Left ventricle myocardium inferior (tissue), 1 donor: Measurements from ENCODE around the gene TMEM150B. TPM values are rescaled to one million over a fixed set of nuclear protein-coding genes. Genes with fewer than 3 reads are reported as not detected.

Experiments
- DNase-seq: peaks from one replicate; pipeline ENCODE4 v3.0.0-alpha.2; 2020
- H3K27ac ChIP-seq: fragments of 200-600 bp; replicated peaks from 2 replicates; pipeline ENCODE4 v1.8.0; 2021
- H3K27me3 ChIP-seq: fragments of 200-600 bp; 2 replicates; pipeline ENCODE4 v1.8.0; 2021; ENCODE audit warnings: low read depth
- H3K36me3 ChIP-seq: fragments of 200-600 bp; 2 replicates; pipeline ENCODE4 v1.8.0; 2021
- H3K4me1 ChIP-seq: fragments of 200-600 bp; 2 replicates; pipeline ENCODE4 v1.8.0; 2021
- H3K4me3 ChIP-seq: fragments of 200-600 bp; 2 replicates; pipeline ENCODE4 v1.8.0; 2021; ENCODE audit warnings: mild to moderate bottlenecking, moderate library complexity
- H3K9me3 ChIP-seq: fragments of 200-600 bp; replicated peaks from 2 replicates; pipeline ENCODE4 v1.8.0; 2021
- intact Hi-C: fragments of 100-400 bp; cut with micrococcal nuclease; formaldehyde crosslinking; loops from one replicate; pipeline ENCODE4 v1.11.0; 2022
- total RNA-seq: library from RNA; stranded (reverse); fragmentation: NEBNext Ultra II Directional; extraction: Animal tissue kit (Norgen Biotek cat#: 25700); gene quantifications from one replicate; pipeline ENCODE4 v1.2.1, GENCODE V29; 2021
- TF ChIP-seq, protein P1 (sequence below): fragments of 200-600 bp; IDR thresholded peaks from 2 replicates; pipeline ENCODE4 v1.8.0; 2021; ENCODE audit warnings: antibody characterized with exemption, mild to moderate bottlenecking, borderline replicate concordance
- donor health status: DM: no; HTN: yes; CAD: no; lungs with severe emphysema.

TMEM150B gene
- total RNA-seq, 1 donor from 2014 or later, result 2.0 TPM

DNA sequence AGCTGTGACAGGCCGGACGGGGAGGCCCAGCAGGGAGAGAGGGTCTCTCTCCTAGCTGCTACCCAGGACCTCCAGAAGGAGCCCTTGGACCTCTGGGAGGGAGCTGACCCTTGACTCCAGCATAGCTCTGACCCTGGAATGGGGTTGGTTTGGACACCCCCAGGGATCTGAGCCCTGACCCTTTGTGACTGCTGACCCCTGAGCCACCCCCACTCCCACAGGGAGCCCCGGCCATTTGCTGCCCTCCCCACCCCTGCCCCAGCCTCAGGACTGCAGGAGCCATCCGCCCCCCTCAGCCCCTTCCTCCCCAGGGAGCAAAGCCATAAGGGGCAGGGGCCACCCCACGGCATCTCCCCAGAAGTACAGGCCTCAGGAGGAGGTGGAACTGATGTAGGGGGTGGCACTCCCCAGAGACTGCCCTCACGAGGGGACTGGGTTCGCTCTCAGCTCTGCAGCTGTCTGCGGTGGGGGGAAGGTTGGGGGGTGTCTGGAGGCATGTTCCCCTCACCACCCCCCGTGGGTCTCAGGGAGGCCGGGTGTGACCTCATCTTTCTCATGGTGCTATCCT, 22.4 kb upstream of the TMEM150B start:
- no peak for DNase-seq
- Histone ChIP-seq H3K27ac (no peak overlapping the region), H3K27me3 (peaks cover 28% of the 10 kb centered on the region), H3K4me1 (no peaks in the 10 kb centered on the region), H3K36me3 (peaks cover 23% of the 10 kb centered on the region), H3K4me3 (no peak overlapping the region), H3K9me3 (no peaks in the 10 kb centered on the region)
- intact Hi-C loops, result no loop called here
- TF ChIP-seq, protein P1, sequence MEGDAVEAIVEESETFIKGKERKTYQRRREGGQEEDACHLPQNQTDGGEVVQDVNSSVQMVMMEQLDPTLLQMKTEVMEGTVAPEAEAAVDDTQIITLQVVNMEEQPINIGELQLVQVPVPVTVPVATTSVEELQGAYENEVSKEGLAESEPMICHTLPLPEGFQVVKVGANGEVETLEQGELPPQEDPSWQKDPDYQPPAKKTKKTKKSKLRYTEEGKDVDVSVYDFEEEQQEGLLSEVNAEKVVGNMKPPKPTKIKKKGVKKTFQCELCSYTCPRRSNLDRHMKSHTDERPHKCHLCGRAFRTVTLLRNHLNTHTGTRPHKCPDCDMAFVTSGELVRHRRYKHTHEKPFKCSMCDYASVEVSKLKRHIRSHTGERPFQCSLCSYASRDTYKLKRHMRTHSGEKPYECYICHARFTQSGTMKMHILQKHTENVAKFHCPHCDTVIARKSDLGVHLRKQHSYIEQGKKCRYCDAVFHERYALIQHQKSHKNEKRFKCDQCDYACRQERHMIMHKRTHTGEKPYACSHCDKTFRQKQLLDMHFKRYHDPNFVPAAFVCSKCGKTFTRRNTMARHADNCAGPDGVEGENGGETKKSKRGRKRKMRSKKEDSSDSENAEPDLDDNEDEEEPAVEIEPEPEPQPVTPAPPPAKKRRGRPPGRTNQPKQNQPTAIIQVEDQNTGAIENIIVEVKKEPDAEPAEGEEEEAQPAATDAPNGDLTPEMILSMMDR, result no peak

DNA sequence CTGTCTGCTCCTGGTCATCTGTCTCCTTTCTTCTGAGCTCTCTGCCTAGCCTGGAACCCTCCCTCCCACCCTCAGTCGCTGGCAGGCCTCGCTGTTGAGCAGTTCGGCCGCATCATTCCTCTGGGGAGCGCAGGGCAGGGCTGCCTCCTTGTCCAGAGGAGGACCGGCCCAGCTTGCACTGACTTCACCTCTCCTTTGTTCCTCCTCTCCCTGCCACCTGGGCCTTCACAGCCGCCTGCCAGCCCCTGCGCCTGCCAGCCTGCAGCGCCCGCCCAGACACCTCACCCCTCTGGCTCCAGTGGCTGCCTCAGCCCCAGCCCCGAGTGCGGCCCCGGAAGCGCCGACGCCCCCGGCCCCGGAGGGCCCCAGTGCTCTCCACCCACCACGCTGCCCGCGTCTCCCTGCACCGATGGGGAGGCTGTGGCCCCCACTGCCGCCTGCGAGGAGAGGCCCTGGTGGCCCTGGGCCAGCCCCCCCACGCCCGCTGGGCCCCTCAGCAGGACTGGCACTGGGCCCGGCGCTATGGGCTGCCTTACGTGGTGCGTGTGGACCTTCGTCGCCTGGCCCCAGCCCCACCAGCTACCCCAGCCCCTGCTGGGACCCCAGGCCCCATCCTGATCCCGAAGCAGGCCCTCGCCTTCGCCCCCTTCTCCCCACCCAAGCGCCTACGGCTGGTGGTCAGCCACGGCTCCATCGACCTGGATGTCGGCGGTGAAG, 21.7 kb upstream of the TMEM150B start:
- H3K9me3 ChIP-seq, result no peaks in the 10 kb centered on the region
- no peak overlapping the region for H3K4me3 ChIP-seq
- DNase-seq, result no peak
- TF ChIP-seq, protein P1, result no peak
- H3K27me3 ChIP-seq, result peaks cover 22% of the 10 kb centered on the region
- H3K4me1 ChIP-seq, result peaks cover under 1% of the 10 kb centered on the region
- intact Hi-C loops, result no loop called here
- H3K27ac ChIP-seq, result no peak overlapping the region
- peaks cover 29% of the 10 kb centered on the region for H3K36me3 ChIP-seq

DNA sequence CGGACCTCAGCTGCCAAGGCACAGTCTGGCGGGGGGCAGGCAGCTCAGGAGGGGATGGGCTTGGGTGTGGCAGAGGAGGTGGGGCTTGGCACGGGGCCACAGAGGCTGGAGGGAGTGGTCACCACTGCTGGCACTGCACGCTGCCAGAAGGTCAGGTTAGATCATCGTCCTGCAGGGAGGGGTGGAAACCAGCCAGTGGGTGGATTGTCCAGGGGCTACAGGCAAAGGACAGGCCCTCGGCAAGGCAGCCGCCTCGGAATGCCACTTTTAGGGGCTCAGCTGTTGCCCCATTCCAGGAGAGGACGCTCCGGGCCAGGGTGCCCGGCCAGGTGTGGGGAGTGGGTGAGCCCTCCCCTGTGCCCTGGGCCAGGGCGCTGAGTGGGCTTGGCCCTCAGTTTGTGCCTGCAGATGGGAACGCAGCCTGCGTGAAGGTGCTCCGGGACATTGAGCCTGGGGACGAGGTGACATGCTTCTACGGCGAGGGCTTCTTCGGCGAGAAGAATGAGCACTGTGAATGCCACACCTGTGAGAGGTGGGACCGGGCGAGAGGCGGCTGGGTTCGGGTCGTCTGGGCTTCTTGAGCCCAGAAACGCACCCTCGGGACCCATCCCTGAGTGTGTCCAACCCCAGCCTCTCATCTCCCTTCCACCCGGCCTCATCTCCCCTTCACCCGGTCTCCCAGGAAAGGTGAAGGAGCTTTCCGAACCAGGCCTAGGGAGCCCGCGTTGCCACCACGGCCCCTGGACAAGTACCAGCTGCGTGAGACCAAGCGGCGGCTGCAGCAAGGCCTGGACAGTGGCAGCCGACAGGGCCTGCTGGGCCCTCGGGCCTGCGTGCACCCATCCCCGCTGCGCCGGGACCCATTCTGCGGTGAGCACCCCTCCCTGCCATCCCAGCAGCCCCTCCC, 20.9 kb upstream of the TMEM150B start:
- peaks cover 30% of the 10 kb centered on the region for H3K36me3 ChIP-seq
- peaks cover 14% of the 10 kb centered on the region for H3K27me3 ChIP-seq
- peak; percentile 45 for DNase-seq
- TF ChIP-seq, protein P1, result no peak
- intact Hi-C loops, result no loop called here
- no peak overlapping the region for H3K4me3 ChIP-seq
- H3K4me1 ChIP-seq, result peaks cover 8% of the 10 kb centered on the region
- no peaks in the 10 kb centered on the region for H3K9me3 ChIP-seq
- H3K27ac ChIP-seq, result no peak overlapping the region

DNA sequence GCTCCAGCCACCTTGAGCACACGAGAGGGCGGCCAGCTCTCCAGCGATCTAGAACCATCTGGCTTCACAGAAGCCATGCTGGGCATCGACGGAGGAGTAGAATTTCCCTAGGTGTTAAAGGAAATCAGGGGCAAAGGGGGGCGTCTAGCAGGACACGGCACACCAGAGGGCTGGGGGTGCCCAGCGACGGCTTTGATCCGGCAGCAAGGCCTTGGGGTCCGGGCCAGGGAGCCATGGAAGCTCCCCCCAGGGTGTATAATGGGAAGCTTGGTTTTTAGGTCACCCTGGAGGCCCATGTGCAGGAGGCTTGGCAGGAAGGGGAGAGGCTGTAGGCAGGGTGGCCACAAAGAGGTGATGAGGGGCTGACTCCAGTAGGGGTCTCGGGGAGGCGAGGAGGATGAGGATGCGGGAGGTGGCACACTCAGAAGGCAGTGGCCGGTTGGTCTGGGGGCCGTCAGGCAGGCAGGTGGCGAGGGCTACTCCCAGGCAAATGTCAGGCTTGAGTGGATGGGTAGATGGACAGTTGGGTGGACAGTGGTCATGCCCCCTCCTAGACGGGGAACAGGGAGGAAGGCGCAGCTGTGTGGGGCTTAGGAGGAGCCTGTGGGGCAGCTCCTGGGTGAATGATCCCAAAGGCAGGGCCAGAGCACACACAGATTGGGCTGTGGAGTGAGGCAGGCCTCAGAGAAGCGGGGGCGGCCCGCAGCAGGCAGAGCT, 20.1 kb upstream of the TMEM150B start:
- no peak overlapping the region for H3K27ac ChIP-seq
- no peak for DNase-seq
- no peaks in the 10 kb centered on the region for H3K9me3 ChIP-seq
- H3K4me3 ChIP-seq, result no peak overlapping the region
- H3K4me1 ChIP-seq, result peaks cover 16% of the 10 kb centered on the region
- H3K36me3 ChIP-seq, result peaks cover 30% of the 10 kb centered on the region
- intact Hi-C loops, result no loop called here
- TF ChIP-seq, protein P1, result no peak
- H3K27me3 ChIP-seq, result peaks cover 5% of the 10 kb centered on the region

DNA sequence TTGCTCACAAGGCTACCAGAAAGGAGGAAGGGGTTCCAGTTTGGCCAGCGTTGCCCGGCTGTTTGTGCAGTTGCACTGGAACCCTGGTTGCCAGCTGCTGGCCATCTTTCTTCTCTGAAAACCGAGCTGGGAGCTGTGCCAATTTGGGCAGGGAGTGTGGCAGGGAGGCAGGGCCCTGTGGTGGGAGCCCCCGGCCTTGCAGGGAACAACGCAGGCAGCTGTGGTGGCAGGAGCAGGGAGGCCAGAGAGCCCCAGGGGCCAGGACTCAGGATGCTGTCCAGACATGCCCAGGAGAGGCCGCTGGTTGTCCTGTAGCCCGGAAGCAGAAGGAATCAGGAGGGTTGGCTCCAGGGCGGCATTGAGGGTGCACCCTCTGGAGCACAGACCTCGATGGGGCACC, 19.3 kb upstream of the TMEM150B start:
- intact Hi-C loops, result no loop called here
- DNase-seq, result no peak

More for the DNA sequence above, 19.3 kb upstream of the TMEM150B start:
- H3K27me3 ChIP-seq, result no peaks in the 10 kb centered on the region
- H3K36me3 ChIP-seq, result peaks cover 30% of the 10 kb centered on the region
- peaks cover 22% of the 10 kb centered on the region for H3K4me1 ChIP-seq
- H3K9me3 ChIP-seq, result no peaks in the 10 kb centered on the region
- H3K4me3 ChIP-seq, result no peak overlapping the region
- TF ChIP-seq, protein P1, result no peak
- H3K27ac ChIP-seq, result no peak overlapping the region
